Activated CD4-positive, alpha-beta T cell treated with anti-CD3 and anti-CD28 coated beads for 4 hours (primary cell): ENCODE data around the gene FZD8.

ENCODE experiments used
- DNase-seq, 2 donors: peaks; one replicate each; pipeline ENCODE4 v3.0.0-alpha.2; 2020

FZD8 gene

DNA sequence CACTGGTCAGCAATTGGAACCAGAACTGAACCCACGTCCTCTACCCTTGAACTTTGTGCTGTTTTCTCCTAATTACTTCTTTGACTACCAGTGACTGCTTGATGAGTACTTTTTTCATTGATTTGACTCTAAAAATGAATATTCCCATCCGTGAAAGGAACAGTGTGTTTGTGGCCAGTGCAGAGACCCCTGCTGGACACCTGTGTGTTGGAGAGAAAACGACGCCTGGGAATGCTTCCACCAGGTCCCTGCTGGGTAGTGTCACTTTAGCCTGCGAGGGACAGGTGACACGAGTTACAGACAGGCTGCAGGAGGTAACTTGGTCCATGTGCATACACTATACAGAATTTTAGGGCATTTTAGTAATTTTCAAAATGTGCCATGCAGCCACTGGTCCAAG is 43.7 kb downstream of the FZD8 start:
- no peak for DNase-seq

DNA sequence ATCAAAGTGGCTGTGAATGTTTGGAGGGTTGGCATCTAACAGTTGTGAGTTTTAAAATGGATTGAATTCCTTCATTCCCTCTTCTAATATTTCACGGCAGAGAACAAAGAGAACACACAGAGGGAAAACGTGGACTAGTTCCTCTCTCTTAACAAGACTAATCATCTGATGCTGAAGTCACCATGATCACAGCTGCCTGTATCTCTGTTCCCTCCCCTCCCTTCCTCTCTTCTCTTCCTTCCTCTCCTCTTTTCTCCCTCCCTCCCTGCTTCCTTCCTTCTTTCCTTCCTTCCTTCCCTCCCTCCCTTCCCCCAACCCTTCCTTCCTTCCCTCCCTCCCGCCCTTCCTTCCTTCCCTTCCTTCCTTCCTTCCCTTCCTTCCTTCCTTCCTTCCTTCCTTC is 47.0 kb downstream of the FZD8 start:
- DNase-seq, result no peak

DNA sequence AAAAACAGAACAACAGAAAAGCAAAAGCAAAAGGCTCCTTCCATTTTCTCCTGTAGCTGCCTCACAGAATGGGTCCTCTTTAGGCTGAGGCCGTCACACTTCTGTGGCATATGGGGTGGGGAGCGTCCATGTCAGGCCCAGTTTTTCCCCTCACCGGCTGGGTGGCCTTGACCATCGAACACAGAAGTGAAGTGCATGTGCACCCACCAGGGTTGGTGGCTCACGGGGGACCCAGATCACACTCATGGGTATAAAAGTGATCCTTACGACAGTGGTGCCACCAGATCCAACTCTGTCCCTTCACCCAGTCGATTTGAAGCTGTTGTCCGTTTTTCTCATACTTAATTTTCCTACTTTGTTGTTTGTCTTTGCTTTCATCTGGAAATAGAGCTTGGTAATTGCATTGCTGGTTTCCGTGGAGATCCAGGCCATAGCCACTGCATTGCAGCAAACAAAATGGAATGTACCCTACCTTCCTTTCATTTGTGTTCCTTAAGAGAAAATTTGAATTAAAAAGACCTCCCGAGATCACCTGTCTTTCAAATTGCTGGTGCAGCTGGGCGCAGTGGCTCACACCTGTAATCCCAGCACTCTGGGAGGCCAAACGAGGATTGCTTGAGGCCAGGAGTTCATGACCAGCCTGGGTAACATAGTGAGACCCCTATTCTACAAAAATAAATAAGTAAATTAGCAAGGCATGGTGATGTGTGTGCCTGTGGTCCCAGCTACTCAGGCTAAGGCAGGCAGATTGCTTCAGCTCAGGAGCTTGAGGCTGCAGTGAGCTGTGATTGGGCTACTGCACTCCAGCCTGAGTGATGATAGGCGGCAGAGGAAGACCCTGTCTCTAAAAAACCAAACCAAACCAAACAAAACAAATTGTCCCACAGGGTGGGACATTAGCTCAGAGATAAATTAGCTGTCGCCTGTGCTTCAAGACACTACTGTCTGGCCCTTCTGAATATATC is 47.7 kb downstream of the FZD8 start:
- no peak for DNase-seq

DNA sequence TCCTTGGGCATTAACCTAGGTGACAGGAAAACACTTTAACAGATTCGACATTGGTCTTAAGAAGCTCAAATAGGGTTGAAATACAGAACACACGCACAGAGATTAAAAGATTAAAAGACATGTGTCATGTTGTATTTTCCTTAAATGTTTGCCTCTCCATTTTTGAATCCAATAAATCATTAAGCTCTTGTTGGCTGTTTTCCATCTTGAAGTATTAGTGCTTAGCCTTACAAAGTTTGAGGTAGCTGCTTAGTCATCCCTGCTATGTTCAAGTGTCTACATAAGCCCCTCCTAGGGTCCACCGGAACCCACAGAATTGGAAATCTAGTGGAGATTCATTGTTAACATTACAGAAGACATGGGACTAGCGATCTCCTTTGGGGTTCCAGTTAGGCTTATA is 49.7 kb downstream of the FZD8 start:
- DNase-seq, result no peak

- no peak for DNase-seq
These were observed 53.3 kb downstream of the FZD8 start for GRCh38 chr10:35588836-35589235.
